SW 1271 (cell line): Measurements from ENCODE around the gene ZNF575.

Experiments
- DNase-seq, 2 experiments: peaks; one replicate each; lab custom pipeline; 2025; lab: John Stamatoyannopoulos, UW

Gene ZNF575

DNA sequence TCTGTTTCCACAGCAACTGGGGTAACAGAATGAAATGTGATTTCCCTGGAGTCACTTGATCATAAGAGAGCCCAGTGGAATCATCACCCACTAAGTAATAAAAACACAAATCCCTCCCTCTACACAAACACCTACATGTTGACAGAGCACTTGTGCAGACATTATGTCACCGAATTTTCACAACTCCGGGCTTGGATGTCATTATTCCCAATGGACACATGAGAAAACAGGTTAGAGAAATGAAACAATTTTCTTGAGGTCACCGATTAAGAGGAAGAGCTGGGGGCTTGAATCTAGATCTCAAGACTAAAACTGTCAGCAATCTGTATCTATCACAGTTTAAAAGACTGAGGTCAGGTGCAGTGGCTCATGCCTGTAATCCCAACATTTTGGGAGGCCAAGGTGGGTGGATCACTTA, 39.2 kb downstream of the ZNF575 start:
- DNase-seq = no peak

DNA sequence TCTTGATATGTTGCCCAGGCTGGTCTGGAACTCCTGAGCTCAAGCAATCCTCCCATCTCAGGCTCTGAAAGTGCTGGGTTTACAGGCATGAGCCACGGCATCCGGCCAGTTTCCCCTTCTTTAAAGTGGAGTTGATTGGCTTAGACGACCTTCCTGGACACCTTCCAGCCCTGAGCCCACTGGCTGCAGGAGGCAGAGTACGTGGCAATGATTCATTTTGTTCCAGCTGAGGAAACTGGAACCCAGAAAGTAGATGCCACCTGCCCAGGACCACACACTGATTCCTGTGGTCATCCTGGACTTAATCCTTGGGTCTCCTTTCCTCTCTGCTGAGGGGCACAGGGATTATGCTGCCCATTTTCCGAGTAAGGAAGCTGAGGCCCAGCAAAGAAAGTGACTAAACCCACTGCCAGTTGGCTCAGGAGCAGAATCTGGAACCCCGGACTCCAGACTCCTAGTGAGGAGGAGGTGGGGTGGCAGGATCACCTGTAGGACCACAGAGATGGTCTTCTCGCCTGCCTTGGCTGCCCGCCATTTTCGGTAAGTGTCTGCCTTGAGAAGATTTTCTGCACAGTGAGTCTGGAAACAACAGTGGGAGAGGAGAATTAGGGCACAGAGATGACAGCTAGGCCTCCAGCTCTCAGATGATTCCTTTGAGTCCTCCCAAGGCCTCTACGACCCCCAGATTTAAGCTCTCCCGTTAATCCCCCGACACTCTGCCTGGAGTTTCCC, 41.6 kb downstream of the ZNF575 start:
- DNase-seq = no peak

DNA sequence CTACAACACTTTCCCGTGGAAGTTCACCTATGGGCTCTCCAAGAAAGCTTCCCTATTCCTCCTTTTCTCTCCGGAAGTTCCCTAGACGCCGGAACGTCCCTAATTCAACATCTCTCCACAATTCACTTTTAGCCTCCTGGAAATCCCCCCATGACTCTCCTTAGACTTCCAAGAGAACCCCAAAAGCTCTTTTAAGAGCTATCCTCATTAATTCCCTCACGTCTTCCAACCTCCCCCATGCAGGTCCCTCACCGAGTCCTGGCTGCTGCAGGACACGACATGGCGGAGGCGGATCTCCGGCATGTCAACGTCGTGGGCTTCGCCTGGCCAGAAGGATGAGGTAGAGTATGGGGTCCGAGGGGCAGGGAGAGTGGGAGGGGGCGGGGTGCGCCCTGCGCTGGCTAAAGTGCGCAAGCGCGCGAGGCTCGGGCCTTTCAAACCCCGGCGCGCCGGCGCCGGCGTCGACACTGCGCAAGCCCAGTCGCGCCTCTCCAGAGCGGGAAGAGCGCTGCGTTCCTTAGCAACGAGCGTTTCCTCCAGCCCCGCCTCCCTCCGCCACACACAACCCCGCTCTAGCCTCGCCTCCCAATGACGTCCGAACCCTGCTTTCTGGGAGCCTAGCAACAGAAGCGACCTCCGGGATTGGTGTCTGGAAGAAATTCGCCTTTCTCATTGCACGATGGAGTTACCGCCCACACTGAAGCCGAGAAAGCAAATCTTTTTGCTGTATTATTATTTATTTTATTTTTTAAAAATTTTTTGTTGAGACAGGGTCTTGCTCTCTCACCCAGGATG, 42.4 kb downstream of the ZNF575 start, which contains the start of the genes PINLYP and XRCC1:
TSS of gene PINLYP (plus strand) at position 646 of the 795 bp plus-strand sequence. CDS start 1,391 bp downstream, outside the sequence.
TSS of gene XRCC1 (minus strand) at position 372 of the 795 bp plus-strand sequence. CDS start at position 303, 69 bp downstream.
- peak; percentile 91 to 96 for DNase-seq

DNA sequence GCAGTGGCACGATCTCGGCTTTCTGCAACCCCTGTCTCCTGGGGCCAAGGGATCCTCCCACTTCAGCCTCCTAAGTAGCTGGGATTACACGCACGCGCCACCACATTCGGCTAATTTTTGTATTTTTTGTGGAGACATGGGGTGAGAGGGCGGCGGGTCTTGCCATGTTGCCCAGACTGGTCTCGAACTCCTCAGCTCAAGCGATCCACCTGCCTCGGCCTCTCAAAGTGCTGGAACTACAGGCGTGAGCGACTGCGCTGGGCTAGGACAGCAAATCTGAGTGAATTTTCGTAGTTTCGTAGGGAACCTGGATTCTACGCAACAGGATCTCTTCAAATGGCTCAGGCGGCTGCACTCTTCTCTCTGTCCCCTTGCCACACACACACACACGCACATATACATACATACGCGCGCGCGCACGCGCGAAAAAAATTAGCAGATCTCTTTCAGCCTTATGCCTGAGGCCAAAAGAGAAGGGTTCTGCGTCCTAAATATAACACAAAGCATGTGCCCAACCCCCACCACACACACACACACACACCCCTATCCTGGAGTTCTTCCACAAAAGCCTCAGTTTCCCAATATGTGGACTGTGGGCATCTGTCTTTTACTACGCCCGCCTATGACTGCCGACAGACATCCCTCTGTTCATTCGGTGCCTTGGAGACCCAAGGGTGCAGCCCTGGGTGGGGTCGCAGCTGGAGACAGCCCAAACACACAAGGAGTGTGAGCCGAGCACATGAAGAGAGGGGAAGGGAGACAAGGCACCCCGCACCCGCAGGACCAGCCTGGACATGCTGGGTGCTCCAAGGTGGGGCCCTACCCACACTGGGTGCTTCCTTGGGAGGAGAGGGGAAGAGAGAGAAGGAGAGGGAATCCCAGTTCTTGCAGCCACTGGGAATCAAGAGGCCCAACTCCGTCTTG, 43.2 kb downstream of the ZNF575 start:
- DNase-seq = no peak

DNA sequence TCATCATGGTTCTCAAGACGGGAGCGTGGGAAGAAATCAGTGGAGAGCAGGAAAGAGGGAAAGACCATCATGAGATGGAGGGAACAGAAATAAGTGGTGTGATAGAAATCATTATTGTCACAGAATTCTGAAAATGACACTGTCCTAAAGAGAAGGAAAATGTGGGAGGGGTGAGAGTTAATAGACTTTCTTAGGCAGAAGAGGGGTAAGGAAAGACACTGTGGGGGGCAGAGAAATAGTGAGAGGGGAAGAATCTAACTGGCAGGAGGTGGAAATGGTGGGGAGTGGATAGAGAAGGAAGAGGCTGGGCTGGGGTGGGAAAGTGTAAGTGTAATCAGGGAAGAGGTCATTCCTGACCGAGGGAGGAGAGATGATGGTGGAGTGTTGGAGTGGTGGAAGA, 45.8 kb downstream of the ZNF575 start:
- DNase-seq = no peak

DNA sequence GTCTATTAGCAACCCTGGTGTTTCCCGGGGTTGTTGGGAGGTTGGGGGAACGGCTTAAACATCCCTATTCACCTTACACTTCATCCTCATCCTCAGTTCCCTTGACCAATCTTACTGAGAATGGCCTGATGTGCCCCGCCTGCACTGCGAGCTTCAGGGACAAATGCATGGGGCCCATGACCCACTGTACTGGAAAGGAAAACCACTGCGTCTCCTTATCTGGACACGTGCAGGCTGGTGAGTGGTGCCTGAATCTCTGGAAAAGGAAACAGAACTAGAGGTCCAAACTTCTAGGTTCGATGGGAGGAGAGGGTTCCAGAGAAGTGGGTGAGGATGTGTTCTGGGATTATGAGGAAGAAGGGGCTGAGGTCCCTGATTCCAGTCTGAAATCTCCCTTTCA, 48.5 kb downstream of the ZNF575 start:
- DNase-seq = no peak

DNA sequence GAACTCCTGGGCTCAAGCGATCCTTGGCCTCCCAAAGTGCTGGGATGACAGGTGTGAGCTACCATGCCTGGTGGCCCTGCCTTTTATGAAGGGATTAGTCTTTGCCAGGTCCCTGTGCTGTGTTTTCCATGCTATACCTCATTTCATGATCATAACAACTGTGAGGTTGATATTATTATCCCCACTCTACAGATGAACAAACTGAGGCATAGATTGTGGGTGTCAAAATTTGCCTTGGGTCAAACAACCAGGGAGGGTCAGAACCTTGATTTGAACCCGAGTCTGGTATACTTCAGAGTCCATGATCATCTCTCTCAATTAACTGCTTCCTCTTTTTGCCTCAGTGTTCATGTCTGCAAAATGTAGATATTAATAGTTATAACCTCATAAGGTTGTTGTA, 49.5 kb downstream of the ZNF575 start:
- DNase-seq = no peak

DNA sequence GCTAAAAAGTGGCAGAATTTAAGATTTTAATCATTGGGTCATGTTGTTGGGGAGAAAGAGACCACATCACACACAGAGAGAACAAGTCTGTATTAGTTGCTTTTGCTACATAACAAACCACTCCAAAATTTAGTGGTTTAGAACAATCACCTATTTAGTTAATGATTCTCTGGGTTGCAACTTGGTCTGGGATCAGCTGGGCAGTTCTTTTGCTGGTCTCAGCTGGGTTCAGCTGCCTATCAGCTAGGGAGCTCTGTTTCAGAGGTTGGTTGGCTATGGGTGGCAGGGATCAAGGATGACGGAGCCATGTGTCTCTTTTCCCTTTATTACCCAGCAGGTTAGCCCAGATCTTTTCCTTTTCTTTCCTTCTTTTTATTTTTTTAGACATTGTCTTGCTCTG, 51.5 kb downstream of the ZNF575 start:
- DNase-seq = no peak
